GM04503 (cell line): ENCODE data around the gene ZNF75A.
"Not testable (repeated sequence)": the region's sequence is repeated elsewhere in the genome, so short reads cannot be mapped to it uniquely, and the experiment has no call there.

Experiments used
- DNase-seq: peaks from one replicate; pipeline ENCODE4 v3.0.0-alpha.2; 2012; ENCODE audit warnings: low read depth

Gene ZNF75A

DNA sequence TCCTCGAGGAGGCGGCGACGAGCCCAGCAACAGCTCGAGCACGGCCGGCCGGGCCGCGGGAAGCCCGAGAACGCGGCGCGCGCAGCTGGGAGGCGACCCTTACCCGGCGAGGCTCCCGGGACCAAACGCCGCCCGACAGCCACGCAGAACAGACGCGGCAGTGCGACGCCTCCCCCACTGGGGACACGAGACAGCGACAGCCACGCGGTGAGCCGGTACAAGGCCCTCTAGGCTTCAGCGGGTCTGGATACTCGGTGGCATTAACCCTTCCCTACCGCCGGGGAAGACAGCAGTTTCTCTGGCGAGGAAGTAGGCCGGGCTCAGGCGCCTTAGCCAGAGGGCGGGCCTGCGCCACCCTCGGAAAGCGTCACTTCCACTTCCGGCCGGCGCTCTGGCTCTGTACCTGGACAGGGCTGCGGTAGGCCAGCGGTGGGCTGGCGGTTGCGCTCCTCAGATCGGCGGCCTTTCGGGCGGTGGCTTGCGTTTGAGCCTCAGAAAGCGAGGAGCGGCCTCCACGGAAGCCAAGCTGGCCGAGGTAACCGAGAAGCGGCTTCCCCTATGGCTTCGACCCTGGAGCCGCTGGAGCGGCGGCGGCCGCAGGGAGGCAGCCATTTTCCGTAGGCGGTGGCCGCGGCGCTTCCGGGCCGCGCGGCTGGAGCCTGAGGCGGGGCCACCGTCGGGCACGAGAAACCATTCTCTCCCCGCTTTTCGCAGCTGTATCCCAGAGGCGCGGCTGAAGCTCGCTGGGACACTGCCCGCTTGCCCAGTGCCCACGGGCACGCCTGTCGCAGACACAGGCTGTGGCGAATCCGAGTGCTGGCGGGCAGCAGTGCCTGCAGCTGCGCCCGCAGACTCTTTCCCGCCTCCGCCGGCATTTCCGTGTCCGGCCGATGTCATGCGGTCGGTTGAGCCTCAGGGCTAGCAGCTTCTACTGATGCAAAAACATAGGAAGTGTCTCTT lies at the start of gene ZNF75A, which contains the start of gene TIGD7:
Gene ZNF75A, plus strand, starts transcription at position 389 of the 960 bp plus-strand sequence. CDS start 2,932 bp downstream, outside the sequence.
Gene TIGD7, minus strand, starts transcription at position 322 of the 960 bp plus-strand sequence. CDS start 4,816 bp downstream, outside the sequence.
- peak; percentile 65 for DNase-seq

DNA sequence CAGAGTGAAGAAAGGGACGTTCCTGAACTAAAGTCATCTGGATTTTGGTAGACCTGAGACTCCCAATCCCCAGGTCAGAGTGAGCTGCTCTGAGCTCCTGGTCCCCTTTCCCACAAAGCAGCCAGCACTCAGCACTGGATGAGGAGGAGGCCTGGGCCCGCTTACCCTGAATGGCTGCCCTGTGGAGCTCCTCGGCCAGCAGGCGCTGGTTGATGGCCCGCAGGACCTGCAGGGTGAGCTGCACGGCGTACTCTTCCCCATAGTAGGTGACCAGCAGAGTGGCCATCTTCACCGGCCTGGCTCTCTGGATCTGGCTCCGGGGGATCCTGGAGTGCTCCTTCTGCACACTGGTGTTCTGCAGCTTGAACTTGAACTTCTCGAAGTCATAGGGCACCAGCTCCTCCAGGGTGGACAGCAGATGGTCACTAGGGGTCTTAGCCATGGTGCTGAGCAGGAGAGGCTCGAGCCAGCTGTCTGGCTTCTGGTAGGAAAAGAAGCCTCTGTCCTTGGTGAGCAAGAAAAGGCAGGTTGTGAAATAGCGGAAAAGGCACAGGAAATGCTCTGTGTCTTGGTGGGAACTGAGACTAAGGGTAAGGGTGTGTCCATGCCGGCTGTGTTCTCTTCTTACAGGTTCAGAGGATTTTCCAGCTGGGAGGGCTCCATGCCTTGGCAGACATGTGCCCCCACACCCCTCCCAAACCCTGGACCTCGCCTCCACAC lies 49.0 kb upstream of the ZNF75A start, which contains the start of gene MEFV:
Gene MEFV, minus strand, starts transcription at position 488 of the 720 bp plus-strand sequence. Its CDS starts 46 bp downstream, at position 442.
- DNase-seq, result no peak

GRCh38 chr16:3256866-3257465 lies 48.3 kb upstream of the ZNF75A start:
- DNase-seq, result no peak

DNA sequence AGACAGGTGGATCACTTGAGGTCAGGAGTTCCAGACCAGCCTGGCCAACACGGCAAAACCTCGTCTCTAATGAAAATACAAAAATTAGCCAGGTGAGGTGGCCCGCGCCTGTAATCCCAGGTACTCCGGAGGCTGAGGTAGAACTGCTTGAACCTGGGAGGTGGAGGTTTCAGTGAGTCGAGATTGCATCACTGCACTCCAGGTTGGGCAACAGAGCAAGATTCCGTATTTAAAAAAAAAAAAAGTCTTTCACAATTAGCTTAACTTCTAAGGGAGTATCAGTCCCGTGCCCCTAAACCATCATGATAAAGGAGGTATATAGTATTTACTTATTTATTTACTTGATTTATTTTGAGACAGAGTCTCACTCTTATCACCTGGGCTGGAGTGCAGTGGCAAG lies 45.5 kb upstream of the ZNF75A start:
- no peak for DNase-seq

- DNase-seq, result no peak
Observed at GRCh38 chr16:3262517-3262916, 42.8 kb upstream of the ZNF75A start.

GRCh38 chr16:3264137-3265036 lies 40.9 kb upstream of the ZNF75A start:
- DNase-seq, result peak; percentile 83

DNA sequence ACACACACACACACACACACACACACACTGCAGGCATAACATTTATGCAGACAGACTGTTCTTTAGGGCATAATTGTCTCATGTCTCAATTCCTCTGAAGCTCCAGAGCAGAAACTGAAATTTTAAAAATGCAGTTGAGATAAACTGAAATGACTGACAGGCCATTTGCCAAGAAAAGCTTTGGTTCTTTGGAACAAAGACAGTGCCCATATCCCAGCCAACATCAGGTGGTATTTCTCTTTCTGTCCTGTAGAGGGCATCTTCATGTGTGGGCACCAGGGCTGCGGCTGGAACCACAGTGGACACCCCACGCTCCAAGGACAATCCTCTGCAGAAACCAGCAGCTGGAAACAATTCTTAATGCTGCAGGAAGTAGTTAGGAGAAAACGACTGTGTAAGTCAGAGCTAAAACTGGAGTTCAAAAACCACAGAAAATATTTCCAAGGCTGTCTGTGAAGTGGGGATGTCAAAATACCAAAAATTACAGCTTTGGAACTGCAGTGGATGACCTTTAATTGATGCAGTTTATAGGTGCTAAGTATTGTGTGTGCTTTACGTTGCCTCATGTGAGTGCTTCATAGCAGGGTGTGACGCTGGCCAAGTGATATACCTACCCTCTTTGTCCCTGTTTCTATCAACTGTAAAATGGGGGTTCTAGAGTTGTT lies 38.3 kb upstream of the ZNF75A start:
- peak; percentile 84 for DNase-seq

DNA sequence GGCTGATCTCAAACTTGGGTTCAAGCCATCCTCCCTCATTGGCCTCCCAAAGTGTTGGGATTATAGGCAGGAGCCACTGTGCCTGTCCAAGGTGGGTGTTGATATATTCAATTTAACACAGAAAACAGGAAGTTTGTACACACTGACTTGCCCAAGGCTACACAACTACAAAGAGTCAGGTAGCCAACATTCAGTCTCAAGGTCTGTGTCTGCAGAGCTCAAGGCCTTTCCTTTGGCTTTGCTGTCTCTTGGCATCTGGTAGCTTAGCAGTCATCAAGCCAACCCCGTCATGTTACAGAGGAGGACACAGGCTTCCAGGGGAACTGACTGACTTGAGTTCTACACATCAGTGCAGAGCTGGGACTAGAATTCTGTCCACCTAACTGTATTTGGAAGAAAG lies 37.0 kb upstream of the ZNF75A start:
- no peak for DNase-seq

GRCh38 chr16:3270718-3271117 lies 34.6 kb upstream of the ZNF75A start:
- not testable (repeated sequence) for DNase-seq

- not testable (repeated sequence) for DNase-seq
Observed at GRCh38 chr16:3271281-3271680, 34.0 kb upstream of the ZNF75A start.

GRCh38 chr16:3274490-3274889 lies 30.8 kb upstream of the ZNF75A start:
- no peak for DNase-seq

DNA sequence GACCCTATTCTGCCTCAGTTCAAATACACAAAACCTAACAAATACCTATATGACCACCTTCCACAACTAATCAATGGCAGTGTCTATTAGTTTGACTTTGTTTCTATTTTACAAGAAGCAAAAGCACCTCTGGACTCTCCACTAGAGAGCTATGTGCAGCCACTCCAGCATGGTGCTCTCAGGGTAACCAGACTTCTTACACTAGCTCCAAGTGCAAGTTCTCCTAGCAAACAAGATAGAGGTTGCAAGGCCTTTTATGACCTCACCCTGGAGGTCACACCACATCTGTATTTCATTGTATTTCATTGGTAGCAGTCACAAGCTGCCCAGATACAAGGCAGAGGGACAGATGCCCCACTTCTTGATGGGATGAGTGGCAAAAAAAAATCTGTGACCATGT lies 30.4 kb upstream of the ZNF75A start:
- DNase-seq, result no peak

DNA sequence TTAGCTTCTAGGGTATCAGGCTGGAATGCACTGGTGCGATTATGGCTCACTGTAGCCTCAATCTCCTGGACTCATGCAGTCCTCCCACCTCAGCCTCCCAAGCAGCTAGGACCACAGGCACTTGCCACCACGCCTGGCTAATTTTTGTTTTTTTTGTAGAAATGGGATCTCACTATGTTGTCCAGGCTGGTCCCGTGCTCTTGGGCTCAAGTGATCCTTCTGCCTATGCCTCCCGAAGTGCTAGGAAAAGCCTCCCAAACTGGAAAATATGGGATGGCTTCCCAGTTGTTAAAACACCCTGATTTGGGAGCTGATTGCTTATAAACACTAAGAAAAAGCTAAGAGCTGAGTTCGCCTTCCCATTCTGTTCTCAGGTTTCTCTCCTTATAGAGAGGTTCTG lies 28.6 kb upstream of the ZNF75A start:
- DNase-seq, result no peak

DNA sequence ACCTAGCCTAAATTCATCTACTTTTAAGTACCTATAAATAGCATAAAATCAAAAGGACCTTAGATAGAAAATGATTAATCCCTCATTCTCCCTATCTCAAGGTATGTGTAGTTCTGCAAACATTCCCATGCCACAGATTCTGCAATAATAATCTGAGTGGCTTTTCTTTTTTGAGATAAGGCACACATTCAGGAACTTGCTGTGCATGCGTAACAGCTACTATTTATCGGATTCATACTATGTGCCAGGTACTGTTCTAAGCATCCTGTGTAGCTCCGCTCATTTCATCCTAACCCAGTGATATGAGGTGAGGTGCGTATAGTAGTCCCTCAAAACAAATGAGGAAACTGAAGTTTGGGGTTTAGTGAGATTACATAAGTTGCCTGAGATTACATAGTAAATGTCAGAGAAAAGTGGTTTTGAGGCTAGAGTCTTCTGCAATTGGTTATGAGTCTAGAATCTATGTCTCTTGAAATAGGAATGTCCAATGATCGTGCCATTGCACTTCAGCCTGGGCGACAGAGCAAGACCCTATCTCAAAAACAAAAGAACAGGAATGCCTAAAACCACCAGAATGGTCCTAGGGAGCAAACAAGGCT lies 24.0 kb upstream of the ZNF75A start:
- no peak for DNase-seq

DNA sequence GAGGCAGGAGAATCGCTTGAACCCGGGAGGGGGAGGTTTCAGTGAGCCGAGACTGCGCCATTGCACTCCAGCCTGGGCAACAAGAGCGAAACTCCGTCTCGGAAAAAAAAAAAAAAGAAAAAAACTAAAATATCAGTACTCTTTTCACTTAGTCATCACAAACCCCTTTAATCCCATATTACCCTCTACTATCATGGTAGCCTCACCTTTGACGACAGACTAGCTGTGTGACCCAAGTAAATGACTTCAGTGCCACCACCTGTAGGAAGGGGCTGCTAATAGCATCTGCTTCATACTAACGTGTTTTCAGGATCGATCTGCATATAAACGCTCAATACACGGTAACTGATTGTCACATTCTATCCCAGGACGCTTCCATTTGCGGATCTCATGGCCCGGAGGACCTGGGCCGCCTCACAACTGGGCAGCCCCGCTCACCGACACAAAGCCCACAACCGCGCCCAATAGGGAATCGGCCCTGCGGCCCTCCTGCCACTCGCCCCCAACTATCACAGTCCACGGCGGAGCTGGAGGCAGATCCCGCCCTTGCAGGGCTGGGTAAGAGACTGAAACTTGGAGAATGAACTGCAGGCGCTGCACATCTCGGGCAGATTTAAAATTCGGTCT lies 23.1 kb upstream of the ZNF75A start:
- no peak for DNase-seq

DNA sequence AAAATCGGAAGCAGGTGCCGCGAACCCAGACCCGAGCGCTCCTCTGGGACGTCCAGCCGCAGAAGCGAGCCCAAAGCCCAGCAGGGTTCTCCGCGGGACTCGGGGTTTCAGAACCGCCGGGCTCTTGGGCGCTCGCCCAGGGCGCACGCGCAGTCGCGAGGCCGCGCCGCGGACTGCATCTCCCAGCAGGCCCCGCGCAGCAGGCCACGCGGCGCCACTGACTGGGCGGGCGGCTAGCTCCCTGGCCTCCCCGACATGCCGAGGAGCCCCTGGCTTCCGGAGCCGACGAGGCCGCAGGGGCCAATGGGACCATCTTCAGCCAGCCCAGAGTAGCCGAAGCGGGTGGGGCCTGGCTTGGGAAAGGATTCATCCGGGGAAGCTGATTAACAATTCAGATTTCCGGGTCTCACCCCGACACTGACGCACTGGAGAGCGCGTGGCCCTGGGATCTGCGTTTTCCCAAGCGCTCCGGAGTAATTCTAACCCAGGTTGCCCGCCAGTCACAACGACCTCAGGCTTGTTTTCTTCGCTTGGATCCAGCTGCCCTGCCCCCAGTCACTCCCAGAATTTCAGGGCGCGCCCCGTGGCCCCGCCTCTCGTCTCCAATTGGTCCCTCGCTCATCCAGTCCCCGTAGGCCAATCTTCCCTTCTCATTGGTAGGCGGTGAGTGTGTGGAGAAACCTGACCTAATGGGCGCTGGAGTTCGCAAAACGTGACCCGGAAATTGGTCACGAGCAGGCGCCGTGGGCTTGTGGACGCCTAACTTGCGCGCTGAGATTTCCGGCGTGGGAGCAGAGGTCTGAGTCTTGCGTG lies 22.4 kb upstream of the ZNF75A start, which contains the start of gene ZNF263:
Gene ZNF263, plus strand, starts transcription at position 762 of the 813 bp plus-strand sequence. CDS start 328 bp downstream, outside the sequence.
- peak; percentile 94 for DNase-seq

DNA sequence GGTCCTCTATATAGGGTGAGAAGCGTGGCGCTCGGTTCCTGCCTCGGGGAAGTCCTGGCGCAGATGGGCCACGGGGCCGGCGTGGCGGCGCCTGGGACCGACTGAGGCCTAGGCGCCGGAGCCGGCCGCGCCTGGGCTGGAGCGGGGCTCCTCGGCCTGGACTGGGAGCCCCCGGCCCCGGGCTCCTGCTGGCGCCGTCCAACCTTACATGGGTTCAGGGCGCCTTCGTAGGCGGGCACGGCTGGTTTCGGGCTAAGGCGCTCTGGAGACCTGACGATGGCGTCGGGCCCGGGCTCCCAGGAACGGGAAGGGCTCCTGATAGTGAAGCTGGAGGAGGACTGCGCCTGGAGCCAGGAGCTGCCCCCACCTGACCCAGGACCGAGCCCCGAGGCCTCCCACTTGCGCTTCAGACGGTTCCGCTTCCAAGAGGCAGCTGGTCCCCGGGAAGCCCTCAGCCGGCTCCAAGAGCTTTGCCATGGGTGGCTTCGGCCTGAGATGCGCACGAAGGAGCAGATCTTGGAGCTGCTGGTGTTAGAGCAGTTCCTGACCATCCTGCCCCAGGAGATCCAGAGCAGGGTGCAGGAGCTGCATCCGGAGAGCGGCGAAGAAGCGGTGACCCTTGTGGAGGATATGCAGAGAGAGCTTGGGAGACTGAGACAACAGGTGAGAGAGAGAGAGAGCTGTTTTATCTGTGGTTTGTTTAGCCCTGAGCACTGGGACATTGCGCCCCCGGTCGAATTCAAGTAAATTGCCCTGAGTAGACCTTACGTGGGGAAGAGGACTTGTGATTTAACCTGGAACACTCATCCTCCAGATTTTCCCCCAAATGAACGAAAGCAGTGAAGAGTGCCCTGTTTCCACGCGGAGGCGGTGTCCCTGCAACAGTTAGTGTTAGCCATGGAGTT lies 21.5 kb upstream of the ZNF75A start:
- DNase-seq, result no peak

- DNase-seq, result no peak
Observed at GRCh38 chr16:3285131-3285530, 20.2 kb upstream of the ZNF75A start.
